ENCODE results near the gene CDK2AP2. TPM values are rescaled to one million over a fixed set of nuclear protein-coding genes. Genes with fewer than 3 reads are reported as not detected.
"Not testable (repeated sequence)": the region's sequence is repeated elsewhere in the genome, so short reads cannot be mapped to it uniquely, and the experiment has no call there.

The CDK2AP2 gene, protein sequence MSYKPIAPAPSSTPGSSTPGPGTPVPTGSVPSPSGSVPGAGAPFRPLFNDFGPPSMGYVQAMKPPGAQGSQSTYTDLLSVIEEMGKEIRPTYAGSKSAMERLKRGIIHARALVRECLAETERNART
- 32.0 and 32.8 TPM in 2 replicates for total RNA-seq
- long read RNA-seq, partial matches to known transcripts, result 0 of 4 reads
- long read RNA-seq, other reads (novel, unspliced or antisense), result 0 of 4 reads

DNA sequence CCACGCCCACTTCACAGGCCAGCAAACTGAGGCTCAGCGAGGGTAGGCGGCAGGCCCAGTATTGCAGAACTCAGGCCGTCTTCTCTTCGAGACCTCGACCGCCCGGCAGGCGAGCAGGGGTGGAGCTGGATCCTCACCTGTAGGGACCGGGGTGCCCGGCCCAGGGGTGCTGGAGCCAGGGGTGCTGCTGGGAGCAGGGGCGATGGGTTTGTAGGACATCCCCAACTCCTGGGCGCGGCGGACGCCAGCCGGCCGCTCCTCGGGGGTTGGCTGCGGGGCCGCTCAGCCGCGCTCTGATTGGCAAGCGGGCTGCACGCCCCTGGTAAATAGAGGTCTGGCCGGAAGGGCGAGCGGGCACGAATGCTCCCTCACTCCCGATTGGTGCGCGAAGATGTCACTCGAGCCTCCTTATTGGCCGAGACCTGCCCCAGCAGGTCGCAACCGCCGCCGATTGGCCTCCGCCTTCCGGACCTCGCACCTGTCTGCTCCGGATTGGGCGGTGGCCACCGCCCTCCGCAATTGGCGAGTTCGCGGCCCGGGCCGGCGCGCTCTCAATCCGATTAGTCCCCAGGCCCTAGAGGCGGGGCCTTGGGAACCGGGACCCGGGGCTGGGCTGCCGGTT, at the start of gene CDK2AP2:
CDK2AP2 (minus strand) TSS at position 299 of the 622 bp plus-strand sequence; CDS start at position 219, 80 bp downstream.
- Mint-ChIP-seq H3K27me3 (ENCODE audit: low read depth) (peaks cover 26% of the 10 kb centered on the region), H3K27ac (ENCODE audit: unreplicated experiment) (peak within 1 kb of the TSS; percentile 92), H3K4me1 (peaks cover 33% of the 10 kb centered on the region), H3K9me3 (no peaks in the 10 kb centered on the region), H3K36me3 (ENCODE audit: low read depth) (no peaks in the 10 kb centered on the region), H3K4me3 (peak within 1 kb of the TSS; percentile 93)
- peak; percentile 98 for DNase-seq (ENCODE audit: low read depth, low spot score)
- TF ChIP-seq, protein P1, sequence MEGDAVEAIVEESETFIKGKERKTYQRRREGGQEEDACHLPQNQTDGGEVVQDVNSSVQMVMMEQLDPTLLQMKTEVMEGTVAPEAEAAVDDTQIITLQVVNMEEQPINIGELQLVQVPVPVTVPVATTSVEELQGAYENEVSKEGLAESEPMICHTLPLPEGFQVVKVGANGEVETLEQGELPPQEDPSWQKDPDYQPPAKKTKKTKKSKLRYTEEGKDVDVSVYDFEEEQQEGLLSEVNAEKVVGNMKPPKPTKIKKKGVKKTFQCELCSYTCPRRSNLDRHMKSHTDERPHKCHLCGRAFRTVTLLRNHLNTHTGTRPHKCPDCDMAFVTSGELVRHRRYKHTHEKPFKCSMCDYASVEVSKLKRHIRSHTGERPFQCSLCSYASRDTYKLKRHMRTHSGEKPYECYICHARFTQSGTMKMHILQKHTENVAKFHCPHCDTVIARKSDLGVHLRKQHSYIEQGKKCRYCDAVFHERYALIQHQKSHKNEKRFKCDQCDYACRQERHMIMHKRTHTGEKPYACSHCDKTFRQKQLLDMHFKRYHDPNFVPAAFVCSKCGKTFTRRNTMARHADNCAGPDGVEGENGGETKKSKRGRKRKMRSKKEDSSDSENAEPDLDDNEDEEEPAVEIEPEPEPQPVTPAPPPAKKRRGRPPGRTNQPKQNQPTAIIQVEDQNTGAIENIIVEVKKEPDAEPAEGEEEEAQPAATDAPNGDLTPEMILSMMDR (conservative IDR thresholded peaks at IDR 0.05), result no peak

- TF ChIP-seq, protein P1 (conservative IDR thresholded peaks at IDR 0.05), result no peak
- no peak for DNase-seq (ENCODE audit: low read depth, low spot score)
- Mint-ChIP-seq H3K36me3 (ENCODE audit: low read depth) (no peaks in the 10 kb centered on the region), H3K4me3 (no peak overlapping the region), H3K4me1 (no peaks in the 10 kb centered on the region), H3K9me3 (peaks cover 3% of the 10 kb centered on the region), H3K27me3 (ENCODE audit: low read depth) (no peaks in the 10 kb centered on the region), H3K27ac (ENCODE audit: unreplicated experiment) (no peak overlapping the region)
Observed at GRCh38 chr11:67556244-67556643, 48.3 kb upstream of the CDK2AP2 start.

DNA sequence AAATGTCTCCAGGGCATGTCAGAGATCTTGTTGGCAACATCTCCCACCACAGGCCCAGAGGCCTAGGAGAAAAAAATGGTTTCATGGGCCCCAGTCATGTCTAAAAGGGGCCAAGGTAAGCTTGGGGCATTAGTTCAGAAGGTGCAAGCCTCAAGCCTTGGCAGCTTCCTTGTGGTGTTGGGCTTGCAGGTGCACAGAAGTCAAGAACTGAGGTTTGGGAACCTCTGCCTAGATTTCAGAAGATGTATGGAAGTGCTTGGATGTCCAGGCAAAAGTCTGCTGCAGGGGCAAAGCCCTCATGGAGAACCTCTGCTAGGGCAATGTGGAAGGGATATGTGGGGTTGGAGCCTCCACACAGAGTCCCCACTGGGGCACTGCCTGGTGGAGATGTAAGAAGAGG, 43.7 kb upstream of the CDK2AP2 start:
- not testable (repeated sequence) for DNase-seq (ENCODE audit: low read depth, low spot score); H3K27me3 Mint-ChIP-seq (ENCODE audit: low read depth); H3K27ac Mint-ChIP-seq (ENCODE audit: unreplicated experiment); H3K36me3 Mint-ChIP-seq (ENCODE audit: low read depth); H3K9me3 Mint-ChIP-seq; H3K4me3 Mint-ChIP-seq; H3K4me1 Mint-ChIP-seq

- Mint-ChIP-seq H3K27ac (ENCODE audit: unreplicated experiment) (no peak overlapping the region), H3K9me3 (peaks cover 9% of the 10 kb centered on the region), H3K4me3 (no peak overlapping the region), H3K27me3 (ENCODE audit: low read depth) (peaks cover 5% of the 10 kb centered on the region), H3K4me1 (no peaks in the 10 kb centered on the region), H3K36me3 (ENCODE audit: low read depth) (no peaks in the 10 kb centered on the region)
- no peak for DNase-seq (ENCODE audit: low read depth, low spot score)
- TF ChIP-seq, protein P1 (conservative IDR thresholded peaks at IDR 0.05), result no peak
Observed at GRCh38 chr11:67551127-67551526, 43.2 kb upstream of the CDK2AP2 start.

DNA sequence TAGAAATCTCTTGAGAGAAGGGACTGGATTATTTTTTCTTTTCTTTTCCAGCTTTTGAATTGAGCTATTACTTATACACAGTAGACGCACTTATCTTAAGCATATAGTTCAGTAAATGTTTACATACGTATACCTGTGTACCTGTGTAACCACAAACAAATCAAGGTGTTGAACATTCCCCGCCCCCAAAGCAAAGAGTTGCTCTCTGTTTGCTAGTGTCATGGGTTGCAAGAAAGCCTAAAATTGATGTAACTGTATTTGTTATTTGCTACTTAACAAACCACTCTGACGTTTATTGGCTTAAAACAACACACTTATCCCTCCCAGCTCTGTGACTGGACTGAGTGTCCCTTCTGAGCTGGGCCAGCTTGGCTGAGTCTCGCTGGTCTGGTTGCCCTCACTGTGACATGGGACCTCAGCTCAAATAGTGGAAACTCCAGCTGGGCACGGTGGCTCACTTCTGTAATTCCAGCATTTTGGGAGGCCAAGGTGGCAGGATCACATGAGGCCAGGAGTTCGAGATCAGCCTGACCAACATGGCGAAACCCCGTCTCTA, 40.7 kb upstream of the CDK2AP2 start:
- Mint-ChIP-seq H3K36me3 (ENCODE audit: low read depth) (no peaks in the 10 kb centered on the region), H3K4me3 (no peak overlapping the region), H3K27me3 (ENCODE audit: low read depth) (peaks cover 7% of the 10 kb centered on the region), H3K9me3 (peaks cover 9% of the 10 kb centered on the region), H3K4me1 (no peaks in the 10 kb centered on the region), H3K27ac (ENCODE audit: unreplicated experiment) (no peak overlapping the region)
- DNase-seq (ENCODE audit: low read depth, low spot score), result no peak
- TF ChIP-seq, protein P1 (conservative IDR thresholded peaks at IDR 0.05), result no peak

DNA sequence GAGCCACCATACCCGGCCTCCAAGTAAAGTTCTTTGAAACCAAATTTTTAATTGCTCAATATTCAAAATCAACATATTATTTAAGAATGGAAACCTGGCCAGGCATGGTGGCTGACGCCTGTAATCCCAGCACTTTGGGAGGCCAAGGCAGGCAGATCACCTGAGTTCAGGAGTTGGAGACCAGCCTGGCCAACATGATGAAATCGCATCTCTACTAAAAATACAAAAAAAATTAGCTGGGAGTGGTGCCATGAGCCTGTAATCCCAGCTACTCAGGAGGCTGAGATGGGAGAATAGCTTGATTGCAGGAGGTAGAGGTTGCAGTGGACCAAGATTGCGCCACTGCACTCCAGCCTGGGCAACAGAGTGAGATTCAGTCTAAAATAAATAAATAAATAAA, 40.1 kb upstream of the CDK2AP2 start:
- H3K9me3 Mint-ChIP-seq; H3K4me1 Mint-ChIP-seq; H3K27me3 Mint-ChIP-seq (ENCODE audit: low read depth); H3K4me3 Mint-ChIP-seq; DNase-seq (ENCODE audit: low read depth, low spot score); H3K36me3 Mint-ChIP-seq (ENCODE audit: low read depth); H3K27ac Mint-ChIP-seq (ENCODE audit: unreplicated experiment): not testable (repeated sequence)
